PC-9 (cell line): ENCODE data around the gene CAMTA1. TPM values are rescaled to one million over a fixed set of nuclear protein-coding genes. Genes with fewer than 3 reads are reported as not detected.
"Not testable (repeated sequence)": the region's sequence is repeated elsewhere in the genome, so short reads cannot be mapped to it uniquely, and the experiment has no call there.

Experiments used
- BruUV-seq: library from RNA; stranded (reverse); fragments of 400-500 nt; replicated peaks from 2 replicates; lab custom pipeline; 2021; lab: Mats Ljungman, UMichigan
- CTCF ChIA-PET: fragments of 300-600 bp; sonication (Branson Sonifier 250); formaldehyde crosslinking; loops from one replicate; lab custom pipeline; 2022; ENCODE audit warnings: antibody characterized with exemption; lab: Charles Lee
- POLR2A ChIA-PET: fragments of 300-600 bp; sonication (Branson Sonifier 250); formaldehyde crosslinking; loops from one replicate; lab custom pipeline; 2022; ENCODE audit warnings: antibody characterized with exemption; ENCODE audit not compliant: unreplicated experiment; lab: Charles Lee
- DNase-seq, 2 experiments: peaks; one replicate each; pipeline versions ENCODE4 v3.0.0 to v3.0.0-alpha.2; 2015 to 2022; ENCODE audit warnings: mixed read lengths in 1 of 2
- H2AFZ ChIP-seq: fragments of 200-600 bp; sonication (generic); 2 replicates; pipeline ENCODE4 v1.8.1; 2017; ENCODE audit warnings: antibody characterized with exemption
- H3F3A ChIP-seq: fragments of 200-600 bp; sonication (generic); 2 replicates; pipeline ENCODE4 v1.8.1; 2017; ENCODE audit warnings: antibody characterized with exemption, mild to moderate bottlenecking, low read depth; ENCODE audit not compliant: insufficient read depth
- H3K27ac ChIP-seq: fragments of 200-600 bp; sonication (generic); 2 replicates; pipeline ENCODE4 v1.6.1; 2016; ENCODE audit warnings: mixed run types
- H3K27me3 ChIP-seq: fragments of 200-600 bp; sonication (generic); 2 replicates; pipeline ENCODE4 v1.6.1; 2016; ENCODE audit warnings: low read depth, mixed run types; ENCODE audit not compliant: insufficient read depth
- H3K36me3 ChIP-seq: fragments of 200-600 bp; sonication (generic); 2 replicates; pipeline ENCODE4 v1.6.1; 2016; ENCODE audit warnings: low read depth, mixed run types
- H3K4me1 ChIP-seq: fragments of 200-600 bp; sonication (generic); replicated peaks from 2 replicates; pipeline ENCODE4 v1.6.1; 2016; ENCODE audit warnings: mixed run types; ENCODE audit not compliant: insufficient read depth
- H3K4me2 ChIP-seq: fragments of 200-600 bp; sonication (generic); 2 replicates; pipeline ENCODE4 v1.6.1; 2017; ENCODE audit warnings: mixed run types
- H3K4me3 ChIP-seq: fragments of 200-600 bp; sonication (generic); 2 replicates; pipeline ENCODE4 v1.6.1; 2016; ENCODE audit warnings: mixed run types
- H3K79me2 ChIP-seq: fragments of 200-600 bp; sonication (generic); 2 replicates; pipeline ENCODE4 v1.6.1; 2017; ENCODE audit warnings: low read depth, mixed run types
- H3K9me2 ChIP-seq: fragments of 200-600 bp; sonication (generic); 2 replicates; pipeline ENCODE4 v1.8.1; 2017; ENCODE audit warnings: mild to moderate bottlenecking; ENCODE audit not compliant: insufficient read depth
- H3K9me3 ChIP-seq: fragments of 200-600 bp; sonication (generic); 2 replicates; pipeline ENCODE4 v1.8.1; 2016; ENCODE audit warnings: low read depth; ENCODE audit not compliant: insufficient read depth
- H4K20me1 ChIP-seq: fragments of 200-600 bp; sonication (generic); 2 replicates; pipeline ENCODE4 v1.8.1; 2017; ENCODE audit not compliant: insufficient read depth
- CTCF ChIP-seq: fragments of 200-600 bp; sonication (generic); conservative IDR thresholded peaks from 2 replicates; pipeline ENCODE4 v1.6.1; 2017; ENCODE audit warnings: mixed run types, antibody characterized with exemption, mild to moderate bottlenecking, moderate library complexity
- EZH2 ChIP-seq: fragments of 200-600 bp; sonication (generic); IDR thresholded peaks from 2 replicates; pipeline ENCODE4 v1.8.0; 2017; ENCODE audit warnings: antibody characterized with exemption, low read depth
- intact Hi-C: fragments of 100-400 bp; cut with micrococcal nuclease; formaldehyde crosslinking; loops from one replicate; pipeline ENCODE4 v1.10.0; 2022; ENCODE audit not compliant: unreplicated experiment
- total RNA-seq: library from RNA; stranded (reverse); gene quantifications from 2 replicates; pipeline ENCODE4 v1.2.3, GENCODE V29; 2021

Gene CAMTA1
- total RNA-seq, 1 experiment from 2014 or later = 72.3 TPM

- no peaks in the 10 kb centered on the region for H3K36me3 ChIP-seq
- POLR2A ChIA-PET = no interaction called here
- CTCF ChIA-PET = no interaction called here
- no peaks in the 10 kb centered on the region for H3K9me3 ChIP-seq
- no peak for DNase-seq
- H3K4me3 ChIP-seq = no peak overlapping the region
- no TSS peak for BruUV-seq
- no peaks in the 10 kb centered on the region for H3F3A ChIP-seq
- H3K9me2 ChIP-seq = no peaks in the 10 kb centered on the region
- no peaks in the 10 kb centered on the region for H4K20me1 ChIP-seq
- intact Hi-C loops = no loop called here
- no peaks in the 10 kb centered on the region for H3K79me2 ChIP-seq
- TF ChIP-seq EZH2 = no peak
- TF ChIP-seq CTCF = no peak
- H3K27me3 ChIP-seq = peaks cover 34% of the 10 kb centered on the region; the same call in 1 of the 2 replicates
- no peak overlapping the region for H3K4me2 ChIP-seq
- H3K4me1 ChIP-seq = no peaks in the 10 kb centered on the region
- H3K27ac ChIP-seq = no peak overlapping the region
- H2AFZ ChIP-seq = no peak overlapping the region
Observed at GRCh38 chr1:7146710-7147109, 361.5 kb downstream of the CAMTA1 start.

GRCh38 chr1:7147581-7148282, 362.5 kb downstream of the CAMTA1 start:
- H3K36me3 ChIP-seq, H3K4me1 ChIP-seq, H3K4me3 ChIP-seq, POLR2A ChIA-PET, H3K79me2 ChIP-seq, H3K27ac ChIP-seq, H3K9me3 ChIP-seq, intact Hi-C loops, H3K9me2 ChIP-seq, DNase-seq, H4K20me1 ChIP-seq, H2AFZ ChIP-seq, CTCF ChIA-PET, H3K4me2 ChIP-seq, BruUV-seq, H3F3A ChIP-seq: not testable (repeated sequence)
- peaks cover 43% of the 10 kb centered on the region for H3K27me3 ChIP-seq

- no TSS peak for BruUV-seq
- H2AFZ ChIP-seq = no peak overlapping the region
Observed at GRCh38 chr1:7149080-7149838, 364.0 kb downstream of the CAMTA1 start.

More at GRCh38 chr1:7149080-7149838, 364.0 kb downstream of the CAMTA1 start:
- CTCF ChIA-PET = no interaction called here
- H3K4me2 ChIP-seq = no peak overlapping the region
- TF ChIP-seq EZH2 (no peak), CTCF (no peak)
- no peaks in the 10 kb centered on the region for H3K36me3 ChIP-seq
- no peak overlapping the region for H3K4me3 ChIP-seq
- POLR2A ChIA-PET = no interaction called here
- H3K9me2 ChIP-seq = no peaks in the 10 kb centered on the region
- H3K9me3 ChIP-seq = no peaks in the 10 kb centered on the region
- DNase-seq = peak in 1 of 2 experiments; percentile 0
- no peaks in the 10 kb centered on the region for H4K20me1 ChIP-seq
- H3K79me2 ChIP-seq = no peaks in the 10 kb centered on the region
- H3K4me1 ChIP-seq = no peaks in the 10 kb centered on the region
- peaks cover 56% of the 10 kb centered on the region for H3K27me3 ChIP-seq
- no peak overlapping the region for H3K27ac ChIP-seq
- H3F3A ChIP-seq = no peaks in the 10 kb centered on the region
- intact Hi-C loops = no loop called here
